Measurements from ENCODE around the gene SLC9A9.

Gene SLC9A9

GRCh38 chr3:143232981-143233380 is 615.3 kb downstream of the SLC9A9 start:
- DNase-seq = no peak

DNA sequence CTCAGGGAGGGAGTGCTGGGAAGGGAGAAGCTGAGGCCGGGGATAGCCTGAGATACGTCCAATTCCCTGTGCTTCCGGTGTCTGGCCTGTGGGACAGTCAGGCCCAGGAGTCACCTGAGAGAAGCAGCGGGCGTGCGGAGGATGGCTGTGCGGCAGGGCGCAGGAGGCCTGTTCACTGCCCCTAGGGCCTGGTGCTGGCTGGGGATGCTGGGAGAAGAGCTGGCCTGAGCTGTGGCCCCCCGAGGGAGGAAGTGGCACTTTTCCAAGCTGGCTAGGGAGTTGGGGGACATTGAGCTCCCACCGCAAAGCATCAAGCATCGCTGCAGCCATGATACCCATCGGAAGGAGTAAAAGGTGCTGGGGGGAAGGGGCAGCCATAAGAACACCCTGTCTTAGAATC is 619.9 kb downstream of the SLC9A9 start:
- DNase-seq = no peak

DNA sequence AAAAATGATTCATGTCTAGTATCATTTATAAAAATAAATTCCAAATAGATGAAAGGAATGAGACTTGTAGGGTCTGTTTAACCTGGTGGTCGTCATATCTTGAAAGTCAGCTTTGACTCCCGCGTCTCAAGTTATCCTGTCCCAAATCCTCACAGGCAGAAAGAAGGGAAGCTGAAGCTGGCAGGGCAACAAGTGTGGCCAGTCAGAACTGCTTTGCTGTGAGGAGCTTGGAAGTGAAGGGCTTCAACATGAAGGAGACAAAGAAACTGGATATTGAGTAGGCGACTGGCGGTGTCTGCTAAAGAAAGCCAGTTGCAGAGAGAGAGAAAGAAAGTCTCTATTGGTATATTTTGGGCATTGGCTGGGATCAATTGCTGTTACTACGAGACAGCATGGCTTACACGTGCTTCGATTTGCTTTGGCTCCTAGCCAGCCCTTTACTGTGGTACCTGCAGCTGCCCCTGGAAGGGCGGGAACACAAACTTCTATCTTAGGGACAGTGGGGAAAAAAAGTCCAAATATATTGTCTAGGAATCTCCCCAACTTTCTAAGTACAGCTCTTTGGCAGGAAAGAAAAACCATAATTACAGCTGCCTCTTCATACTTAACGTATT is 621.5 kb downstream of the SLC9A9 start:
- DNase-seq = no peak

- no peak for DNase-seq
Measured at GRCh38 chr3:143224716-143225115, 623.6 kb downstream of the SLC9A9 start.

DNA sequence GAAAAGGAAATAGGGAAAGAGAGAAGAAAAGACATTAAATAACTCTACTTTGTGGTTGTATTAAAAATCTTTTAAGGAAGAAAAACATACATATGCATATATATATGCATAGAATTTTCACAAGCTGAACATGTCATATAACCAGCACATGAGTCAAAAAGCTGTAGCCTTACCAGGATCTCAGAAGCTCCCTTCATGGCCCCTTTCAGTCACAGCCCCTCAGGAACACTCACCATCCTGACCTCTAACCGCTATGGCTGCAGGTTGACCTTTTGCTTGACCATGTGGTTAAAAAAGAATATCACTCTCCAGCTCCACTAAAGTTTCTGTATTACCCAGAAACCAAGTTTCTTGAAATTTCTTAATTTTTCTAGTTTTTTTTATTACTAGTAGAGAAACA is 625.3 kb downstream of the SLC9A9 start:
- no peak for DNase-seq

- no peak for DNase-seq
Measured at GRCh38 chr3:143222505-143222904, 625.8 kb downstream of the SLC9A9 start.

DNA sequence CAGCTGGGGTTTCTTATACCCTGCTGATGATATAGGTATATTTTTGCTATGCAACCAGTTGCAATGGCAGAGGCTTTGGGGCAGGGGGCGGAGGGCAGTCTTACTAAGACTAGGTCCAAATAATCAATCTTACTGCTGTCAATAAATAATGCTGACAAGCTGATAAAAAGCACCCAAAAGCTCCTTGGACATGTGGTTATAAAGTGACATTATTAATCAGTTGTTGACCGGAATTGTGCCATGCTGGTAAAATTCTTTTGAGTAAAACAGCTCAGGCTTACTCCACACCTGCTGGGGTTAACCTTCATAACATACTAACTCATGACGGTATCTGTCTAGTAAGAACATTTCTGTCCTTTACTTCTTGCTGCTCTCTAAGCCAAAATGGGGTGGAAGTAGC is 626.8 kb downstream of the SLC9A9 start:
- no peak for DNase-seq

DNA sequence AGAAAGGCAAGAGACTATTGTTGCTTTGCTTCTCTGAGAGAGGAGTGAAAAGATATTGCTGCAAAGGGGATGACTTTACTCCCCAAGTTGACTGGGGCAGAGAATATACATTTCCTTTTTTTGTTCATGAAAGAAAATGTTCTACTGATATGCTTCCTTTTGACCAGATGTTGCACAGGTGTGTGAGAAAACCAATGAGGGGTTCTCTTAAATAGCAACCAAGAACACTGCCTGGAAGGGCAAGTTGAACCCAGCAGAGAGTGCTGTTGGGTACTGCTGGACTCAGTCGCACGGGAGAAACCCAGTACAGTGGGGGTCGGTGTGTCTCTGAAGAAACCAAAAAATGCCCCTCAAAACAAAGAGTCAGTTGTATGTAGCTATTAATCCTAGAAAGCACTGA is 627.5 kb downstream of the SLC9A9 start:
- no peak for DNase-seq

- DNase-seq = no peak
Measured at GRCh38 chr3:143218166-143218835, 630.0 kb downstream of the SLC9A9 start.

DNA sequence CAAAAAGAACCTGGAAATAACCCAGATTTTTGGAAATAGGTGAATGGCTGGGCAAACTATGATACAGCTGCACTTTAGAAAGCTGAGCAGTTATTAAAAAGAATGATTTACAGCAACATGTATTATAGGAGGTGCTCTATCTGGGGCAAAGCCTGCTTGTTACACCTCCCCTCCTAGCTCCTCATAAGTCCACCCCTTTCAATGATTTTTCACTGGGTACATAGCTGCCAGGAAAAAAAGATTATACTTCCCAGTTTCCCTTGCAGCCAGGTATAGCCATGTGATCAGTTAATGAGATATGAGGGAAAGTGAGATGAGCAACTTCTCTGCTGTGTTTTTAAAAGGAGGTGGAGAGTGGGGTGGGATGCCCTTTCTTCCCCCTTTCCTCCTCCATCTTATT is 631.0 kb downstream of the SLC9A9 start:
- DNase-seq = no peak

GRCh38 chr3:143216709-143217182 is 631.5 kb downstream of the SLC9A9 start:
- no peak for DNase-seq
